NCI-H69 (cell line): ENCODE results near the gene KRTAP29-1.
"Not testable (repeated sequence)": the region's sequence is repeated elsewhere in the genome, so short reads cannot be mapped to it uniquely, and the experiment has no call there.

ENCODE experiments used
- DNase-seq: peaks from one replicate; lab custom pipeline; 2025; lab: John Stamatoyannopoulos, UW

KRTAP29-1 gene

DNA sequence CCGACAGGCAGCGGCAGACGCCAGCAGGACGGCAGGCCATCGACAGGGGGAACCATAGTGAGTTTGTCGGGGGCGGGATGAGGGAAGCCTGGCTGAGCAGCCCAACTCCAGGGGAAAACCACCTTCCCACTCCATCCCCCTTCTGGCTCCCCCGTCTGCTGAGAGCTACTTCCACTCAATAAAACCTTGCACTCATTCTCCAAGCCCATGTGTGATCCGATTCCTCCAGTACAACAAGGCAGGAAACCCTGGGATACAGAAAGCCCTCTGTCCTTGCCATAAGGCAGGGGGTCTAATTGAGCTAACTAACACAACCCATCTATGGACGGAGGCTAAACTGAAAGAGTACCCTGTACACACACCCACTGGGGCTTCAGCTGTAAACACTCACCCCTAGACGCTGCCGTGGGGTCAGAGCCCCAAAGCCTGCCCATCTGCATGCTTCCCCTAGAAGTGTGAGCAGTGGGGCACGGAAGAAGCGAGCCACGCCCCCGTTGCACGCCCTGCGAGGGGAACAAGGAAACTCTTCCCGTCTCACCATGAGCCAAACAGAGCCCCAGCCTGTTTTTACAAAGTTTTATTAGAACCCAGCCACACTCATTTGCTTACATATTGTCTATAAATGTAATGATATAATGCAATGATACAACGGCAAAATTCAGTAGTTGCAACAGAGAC lies 4.1 kb downstream of the KRTAP29-1 start:
- no peak for DNase-seq

DNA sequence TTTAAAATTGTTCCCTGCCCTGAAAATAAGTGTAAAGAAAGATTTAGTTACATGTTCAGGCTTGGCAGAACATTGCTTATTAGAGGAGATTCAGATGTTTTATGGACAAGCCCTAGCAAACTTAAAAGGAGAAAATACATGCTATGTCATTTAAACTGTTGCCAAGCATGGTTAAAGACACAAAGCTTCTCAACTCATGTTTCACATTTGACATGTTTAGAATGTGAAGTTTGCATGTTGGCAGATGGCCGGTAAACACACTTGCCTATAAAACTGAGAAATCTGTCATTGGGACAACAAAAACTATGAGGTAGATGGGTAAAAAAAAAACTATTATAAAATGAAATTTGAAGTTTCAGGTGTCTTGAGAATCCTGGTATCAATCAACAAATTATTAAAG lies 5.8 kb downstream of the KRTAP29-1 start:
- DNase-seq, result no peak

DNA sequence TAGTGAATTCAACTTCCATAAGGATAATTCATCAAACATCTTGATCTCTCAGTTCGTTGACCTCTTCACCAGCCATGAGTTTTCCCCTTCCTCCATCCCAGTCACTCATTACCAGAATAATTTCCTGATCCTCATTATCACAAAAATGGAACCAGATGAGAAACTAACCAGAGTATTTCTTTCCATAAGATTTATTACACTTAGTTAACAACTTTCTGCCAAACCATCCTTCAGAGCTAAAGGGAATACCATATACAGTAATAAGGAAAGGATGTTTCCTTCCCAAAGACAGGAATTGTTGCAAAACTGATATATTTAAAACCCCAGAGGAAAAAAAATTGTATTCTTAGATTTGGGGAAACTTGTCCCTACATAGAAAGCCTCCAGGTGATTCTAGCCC lies 8.6 kb downstream of the KRTAP29-1 start:
- DNase-seq, result no peak

DNA sequence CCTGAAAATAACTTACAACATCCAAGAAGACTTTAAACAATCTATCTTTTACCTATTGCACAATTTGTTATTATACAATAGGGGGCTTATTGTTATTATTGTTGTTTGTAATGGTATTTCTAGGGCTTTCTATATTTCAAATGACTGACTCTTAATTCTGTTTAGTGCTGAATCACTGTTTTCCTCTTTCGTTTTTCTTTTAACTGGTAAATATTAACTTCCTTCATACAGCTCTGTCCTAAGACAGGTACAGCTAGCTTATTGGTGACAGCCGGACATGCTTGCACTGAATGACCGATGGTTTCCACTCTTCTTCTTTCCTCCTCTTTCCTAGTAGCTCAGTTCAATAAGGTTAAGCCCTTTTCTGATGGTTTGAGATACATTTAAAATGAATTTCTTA lies 15.6 kb downstream of the KRTAP29-1 start:
- no peak for DNase-seq

DNA sequence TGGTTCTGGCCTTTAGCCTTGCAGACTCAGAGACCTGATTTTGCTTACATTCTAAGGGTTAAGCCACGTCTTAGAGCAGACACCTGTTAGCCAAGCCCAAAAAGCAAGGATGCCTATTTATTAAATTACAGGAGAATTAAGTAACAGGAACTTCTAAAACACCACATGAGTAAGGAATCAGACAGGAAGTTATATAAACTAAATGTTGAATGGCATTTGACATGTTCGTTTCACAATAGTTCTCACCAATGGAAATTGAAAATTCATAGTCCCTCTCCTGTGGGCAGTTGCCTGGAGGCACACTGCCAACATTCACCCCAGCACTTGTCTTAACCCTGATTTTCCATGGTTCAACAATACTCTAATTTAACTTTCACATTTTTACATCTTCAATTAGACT lies 18.1 kb downstream of the KRTAP29-1 start:
- no peak for DNase-seq

DNA sequence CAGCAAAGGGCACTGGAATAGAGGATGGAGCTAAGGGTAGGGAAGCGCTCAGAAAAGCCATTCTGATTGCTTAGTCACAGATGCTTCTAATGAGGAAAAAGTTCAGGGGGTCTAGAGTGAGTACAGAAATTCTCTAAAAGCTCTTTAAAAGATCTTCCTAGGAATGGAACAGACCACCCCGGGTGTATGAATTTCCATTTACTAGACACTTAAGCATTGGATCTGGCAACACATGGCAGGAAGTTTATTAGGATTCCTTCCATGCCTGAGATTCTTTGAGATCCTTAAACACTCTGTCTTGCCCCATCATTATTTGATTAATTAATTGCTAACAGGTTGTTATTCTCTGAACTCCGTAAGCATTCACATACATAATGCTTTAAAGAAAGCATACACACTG lies 18.6 kb downstream of the KRTAP29-1 start:
- DNase-seq, result no peak

DNA sequence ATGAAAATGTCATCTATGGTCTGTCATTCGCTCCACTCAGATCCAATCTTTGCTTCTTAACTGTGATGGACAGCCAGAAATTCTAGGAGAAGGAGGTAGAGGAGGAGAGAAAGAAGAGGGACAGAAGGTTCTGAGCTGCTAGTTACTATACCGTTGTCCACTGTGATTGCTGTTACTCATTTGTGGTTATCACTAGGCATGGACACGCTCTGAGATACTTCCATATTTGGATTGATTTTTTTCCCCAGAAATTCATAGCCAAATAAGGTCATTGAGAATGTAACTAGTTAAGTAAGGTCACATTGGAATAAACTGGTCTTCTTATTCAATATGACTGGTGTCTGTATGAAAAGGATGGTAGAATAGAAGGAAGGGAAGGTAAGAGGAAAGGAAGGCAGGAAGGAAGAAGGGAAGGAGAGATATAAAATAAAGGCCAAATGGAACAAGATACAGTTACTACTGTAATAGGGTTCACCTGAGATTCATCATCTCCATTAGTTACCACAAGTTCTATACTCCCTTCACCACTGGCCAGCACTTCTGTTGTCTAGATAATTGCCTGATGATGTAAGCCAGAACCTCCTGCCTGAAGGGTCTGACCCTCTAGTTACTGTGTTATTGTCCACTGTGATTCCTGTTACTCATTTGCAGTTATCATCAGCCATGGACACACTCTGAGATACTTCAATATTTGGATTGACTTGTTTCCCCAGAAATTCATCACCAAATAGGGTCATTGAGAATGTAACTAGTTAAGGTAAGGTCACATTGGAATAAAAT lies 24.3 kb downstream of the KRTAP29-1 start:
- no peak for DNase-seq

DNA sequence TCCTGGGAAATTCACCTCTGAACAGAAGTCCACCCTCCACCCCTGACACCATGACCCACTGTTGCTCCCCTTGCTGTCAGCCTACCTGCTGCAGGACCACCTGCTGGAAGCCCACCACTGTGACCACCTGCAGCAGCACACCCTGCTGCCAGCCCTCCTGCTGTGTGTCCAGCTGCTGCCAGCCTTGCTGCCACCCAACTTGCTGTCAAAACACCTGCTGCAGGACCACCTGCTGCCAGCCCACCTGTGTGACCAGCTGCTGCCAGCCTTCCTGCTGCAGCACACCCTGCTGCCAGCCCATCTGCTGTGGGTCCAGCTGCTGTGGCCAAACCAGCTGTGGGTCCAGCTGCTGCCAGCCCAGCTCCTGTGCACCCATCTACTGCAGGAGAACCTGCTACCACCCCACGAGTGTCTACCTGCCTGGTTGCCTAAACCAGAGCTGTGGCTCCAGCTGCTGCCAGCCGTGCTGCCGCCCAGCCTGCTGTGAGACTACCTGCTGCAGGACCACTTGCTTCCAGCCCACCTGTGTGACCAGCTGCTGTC lies 26.9 kb downstream of the KRTAP29-1 start, which contains the start of gene KRTAP9-7:
Gene KRTAP9-7, plus strand, starts transcription at position 51 of the 543 bp plus-strand sequence. Its CDS starts 0 bp downstream, at position 51.
- not testable (repeated sequence) for DNase-seq

DNA sequence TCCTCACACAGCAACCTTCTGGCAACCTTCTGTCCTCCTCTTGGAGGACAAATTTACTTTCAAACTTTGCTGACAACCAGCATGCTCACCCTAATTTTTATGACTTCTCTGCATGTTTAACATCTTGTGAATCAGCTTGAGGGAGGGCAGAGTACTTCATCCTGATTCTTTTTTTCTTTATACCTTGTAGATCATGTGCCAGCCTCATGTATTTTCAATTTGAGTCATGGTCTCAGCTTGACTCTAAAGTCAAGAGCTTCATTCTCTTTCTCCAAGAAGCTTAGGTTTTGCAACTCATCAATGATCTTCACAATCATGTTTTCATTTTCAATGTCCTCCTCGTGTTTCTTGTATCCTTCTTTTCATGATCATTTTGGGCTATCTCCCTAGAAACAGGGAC lies 30.8 kb downstream of the KRTAP29-1 start:
- DNase-seq, result no peak

DNA sequence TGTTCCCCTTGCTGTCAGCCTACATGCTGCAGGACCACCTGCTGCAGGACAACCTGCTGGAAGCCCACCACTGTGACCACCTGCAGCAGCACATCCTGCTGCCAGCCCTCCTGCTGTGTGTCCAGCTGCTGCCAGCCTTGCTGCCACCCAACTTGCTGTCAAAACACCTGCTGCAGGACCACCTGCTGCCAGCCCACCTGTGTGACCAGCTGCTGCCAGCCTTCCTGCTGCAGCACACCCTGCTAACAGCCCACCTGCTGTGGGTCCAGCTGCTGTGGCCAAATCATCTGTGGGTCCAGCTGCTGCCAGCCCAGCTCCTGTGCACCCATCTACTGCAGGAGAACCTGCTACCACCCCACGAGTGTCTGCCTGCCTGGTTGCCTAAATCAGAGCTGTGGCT lies 31.3 kb downstream of the KRTAP29-1 start:
- not testable (repeated sequence) for DNase-seq

DNA sequence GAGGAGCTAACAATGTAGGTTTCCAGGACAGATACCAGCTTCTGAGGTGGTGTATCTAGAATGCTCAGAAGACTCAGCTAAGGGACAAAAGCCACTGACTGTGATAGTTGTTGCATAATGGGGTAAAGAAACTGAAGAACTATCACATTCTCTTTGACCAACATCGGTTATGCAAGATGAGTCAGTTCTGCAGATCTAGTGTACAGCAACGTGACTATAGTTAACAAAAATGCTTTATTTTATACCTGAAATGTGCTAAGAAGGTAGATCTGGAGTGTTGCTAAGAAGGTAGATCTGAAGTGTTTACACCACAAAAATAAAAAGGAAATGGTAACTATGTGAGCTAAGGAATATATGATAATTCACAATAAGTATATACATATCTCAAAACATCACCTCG lies 34.9 kb downstream of the KRTAP29-1 start:
- no peak for DNase-seq

DNA sequence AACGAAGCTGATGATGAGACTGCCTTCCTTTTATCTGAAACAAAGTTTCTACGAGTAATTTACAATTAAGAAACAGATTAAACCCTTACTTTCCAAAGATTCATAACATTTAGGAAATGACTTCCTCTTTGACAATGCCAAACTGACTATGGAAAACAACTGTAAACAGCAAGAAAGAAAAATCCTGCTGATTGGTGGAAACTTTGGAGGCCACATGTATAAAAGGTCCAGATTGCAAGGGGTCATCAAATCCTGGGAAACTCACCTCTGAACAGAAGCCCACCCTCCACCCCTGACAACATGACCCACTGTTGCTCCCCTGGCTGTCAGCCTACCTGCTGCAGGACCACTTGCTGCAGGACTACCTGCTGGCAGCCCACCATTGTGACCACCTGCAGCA lies 37.6 kb downstream of the KRTAP29-1 start, which contains the start of gene KRTAP9-6:
Gene KRTAP9-6, plus strand, starts transcription at position 301 of the 400 bp plus-strand sequence. Its CDS starts 0 bp downstream, at position 301.
- no peak for DNase-seq

DNA sequence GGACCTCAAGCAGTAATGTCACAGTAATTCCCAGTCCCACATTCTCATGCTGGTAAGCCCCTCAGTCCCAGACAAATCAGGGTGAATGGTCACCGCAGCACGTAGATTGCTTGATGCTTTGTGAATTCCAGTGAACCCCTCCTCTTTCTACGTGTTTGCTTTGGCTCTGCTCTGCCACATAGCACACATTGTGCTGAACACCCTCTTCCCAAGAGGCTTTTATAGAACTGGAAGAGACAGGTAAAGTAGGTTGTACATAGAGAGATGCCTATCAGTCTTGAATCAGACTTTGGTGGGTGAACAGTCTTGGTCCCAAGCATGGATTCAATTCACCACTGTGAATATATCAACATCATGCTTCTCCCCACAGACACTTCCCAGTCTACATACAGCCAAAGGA lies 38.1 kb downstream of the KRTAP29-1 start:
- no peak for DNase-seq

DNA sequence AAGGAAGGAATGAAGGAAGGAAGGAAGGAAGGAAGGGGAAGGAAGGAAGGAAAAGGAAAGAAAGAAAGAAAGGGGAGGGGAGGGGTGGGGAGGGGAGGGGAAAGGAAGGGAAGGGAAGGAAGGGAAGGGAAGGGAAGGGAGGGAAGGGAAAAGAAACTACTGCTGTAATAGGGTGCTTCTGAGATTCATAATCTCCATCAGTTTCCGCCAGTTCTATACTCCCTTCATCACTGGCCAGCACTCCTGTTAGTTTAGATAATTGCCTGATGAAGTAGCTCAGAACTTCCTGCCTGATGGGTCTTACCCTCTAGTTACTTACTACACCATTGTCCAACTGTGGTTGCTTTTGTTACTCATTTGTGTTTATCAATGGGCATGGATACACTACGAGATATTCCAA lies 39.4 kb downstream of the KRTAP29-1 start:
- DNase-seq, result no peak

DNA sequence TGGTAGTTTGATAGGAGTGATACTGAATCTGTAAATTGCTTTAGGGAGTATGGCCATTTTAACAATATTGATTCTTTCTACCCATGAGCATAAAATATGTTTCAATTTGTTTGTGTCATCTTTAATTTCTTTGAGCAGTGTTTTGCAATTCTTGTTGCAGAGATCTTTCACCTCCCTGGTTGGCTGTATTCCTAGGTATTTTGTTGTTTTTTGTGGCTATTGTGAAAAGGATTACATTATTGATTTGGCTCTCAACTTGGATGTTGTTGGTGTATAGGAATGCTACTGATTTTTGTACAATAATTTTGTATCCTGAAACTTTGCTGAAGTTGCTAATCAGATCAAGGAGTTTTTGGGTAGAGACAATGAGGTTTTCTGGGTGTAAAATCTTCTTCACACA lies 44.2 kb downstream of the KRTAP29-1 start:
- DNase-seq, result no peak

DNA sequence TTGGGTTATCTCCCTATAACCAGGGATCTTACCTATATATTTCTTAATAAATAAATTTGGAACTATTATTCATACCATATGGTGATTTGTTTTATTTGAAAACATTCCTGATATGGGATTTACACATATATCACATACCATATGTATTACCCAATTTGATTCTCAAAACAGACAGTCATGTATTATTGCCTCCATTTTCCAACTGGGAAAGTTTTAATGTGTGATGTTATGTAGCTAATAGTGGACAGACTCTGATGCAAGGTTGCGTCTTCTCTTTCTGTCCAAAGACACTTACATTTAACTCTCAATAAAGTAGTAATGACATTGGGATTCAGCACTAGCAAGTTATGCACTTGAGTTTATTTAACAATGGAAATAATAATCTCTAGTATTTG lies 46.4 kb downstream of the KRTAP29-1 start:
- no peak for DNase-seq

DNA sequence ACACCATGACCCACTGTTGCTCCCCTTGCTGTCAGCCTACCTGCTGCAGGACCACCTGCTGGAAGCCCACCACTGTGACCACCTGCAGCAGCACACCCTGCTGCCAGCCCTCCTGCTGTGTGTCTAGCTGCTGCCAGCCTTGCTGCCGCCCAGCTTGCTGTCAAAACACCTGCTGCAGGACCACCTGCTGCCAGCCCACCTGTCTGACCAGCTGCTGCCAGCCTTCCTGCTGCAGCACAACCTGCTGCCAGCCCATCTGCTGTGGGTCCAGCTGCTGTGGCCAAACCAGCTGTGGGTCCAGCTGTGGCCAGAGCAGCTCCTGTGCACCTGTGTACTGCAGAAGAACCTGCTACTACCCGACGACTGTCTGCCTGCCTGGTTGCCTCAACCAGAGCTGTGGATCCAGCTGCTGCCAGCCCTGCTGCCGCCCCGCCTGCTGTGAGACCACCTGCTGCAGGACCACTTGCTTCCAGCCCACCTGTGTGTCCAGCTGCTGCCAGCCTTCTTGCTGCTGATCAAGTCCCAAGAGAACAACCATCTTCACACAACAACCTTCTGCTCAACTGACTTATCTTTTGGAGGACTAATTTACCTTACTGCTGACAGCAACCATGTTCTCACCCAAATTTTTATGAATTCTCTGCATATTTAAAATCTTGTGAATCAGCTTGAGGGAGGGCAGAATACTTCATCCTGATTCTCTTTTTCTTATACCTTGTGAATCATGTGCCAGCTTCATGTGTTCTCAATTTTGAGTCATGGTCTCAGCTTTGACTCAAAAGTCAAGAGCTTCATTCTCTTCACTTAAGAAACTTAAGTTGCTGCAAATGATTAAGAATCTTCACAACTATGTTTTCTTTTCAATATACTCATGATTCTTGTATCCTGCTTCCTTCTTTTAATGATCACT lies 47.0 kb downstream of the KRTAP29-1 start, which contains the start of gene KRTAP9-9:
Gene KRTAP9-9, plus strand, starts transcription at position 4 of the 910 bp plus-strand sequence.
- not testable (repeated sequence) for DNase-seq

DNA sequence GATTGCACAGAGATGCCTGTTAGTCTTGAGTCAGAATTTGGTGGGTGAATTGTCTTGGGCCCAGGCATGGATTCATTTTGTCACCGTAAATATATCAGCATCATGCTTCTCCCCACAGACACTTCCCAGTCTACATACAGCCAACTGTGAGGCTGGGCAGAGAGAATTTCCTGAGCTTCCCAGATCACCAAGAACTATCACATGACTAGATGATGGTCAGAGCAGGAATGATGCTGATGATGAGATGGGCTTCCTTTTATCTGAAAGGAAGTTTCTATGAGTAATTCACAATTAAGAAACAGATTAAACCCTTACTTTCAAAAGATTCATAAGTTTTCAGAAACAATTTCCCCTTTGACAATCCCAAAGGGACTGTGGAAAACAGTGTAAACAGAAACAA lies 47.8 kb downstream of the KRTAP29-1 start:
- no peak for DNase-seq
